Activated T-cell treated with anti-CD3 and anti-CD28 coated beads, Interleukin-2, amount 50 U/mL, for 48 hours (primary cell): ENCODE measurements around the gene DNAJC5.
"Not testable (repeated sequence)": the region's sequence is repeated elsewhere in the genome, so short reads cannot be mapped to it uniquely, and the experiment has no call there.

Experiments
- DNase-seq, 2 experiments: peaks; one replicate each; pipeline ENCODE4 v3.0.0-alpha.2; 2020

The DNAJC5 gene

DNA sequence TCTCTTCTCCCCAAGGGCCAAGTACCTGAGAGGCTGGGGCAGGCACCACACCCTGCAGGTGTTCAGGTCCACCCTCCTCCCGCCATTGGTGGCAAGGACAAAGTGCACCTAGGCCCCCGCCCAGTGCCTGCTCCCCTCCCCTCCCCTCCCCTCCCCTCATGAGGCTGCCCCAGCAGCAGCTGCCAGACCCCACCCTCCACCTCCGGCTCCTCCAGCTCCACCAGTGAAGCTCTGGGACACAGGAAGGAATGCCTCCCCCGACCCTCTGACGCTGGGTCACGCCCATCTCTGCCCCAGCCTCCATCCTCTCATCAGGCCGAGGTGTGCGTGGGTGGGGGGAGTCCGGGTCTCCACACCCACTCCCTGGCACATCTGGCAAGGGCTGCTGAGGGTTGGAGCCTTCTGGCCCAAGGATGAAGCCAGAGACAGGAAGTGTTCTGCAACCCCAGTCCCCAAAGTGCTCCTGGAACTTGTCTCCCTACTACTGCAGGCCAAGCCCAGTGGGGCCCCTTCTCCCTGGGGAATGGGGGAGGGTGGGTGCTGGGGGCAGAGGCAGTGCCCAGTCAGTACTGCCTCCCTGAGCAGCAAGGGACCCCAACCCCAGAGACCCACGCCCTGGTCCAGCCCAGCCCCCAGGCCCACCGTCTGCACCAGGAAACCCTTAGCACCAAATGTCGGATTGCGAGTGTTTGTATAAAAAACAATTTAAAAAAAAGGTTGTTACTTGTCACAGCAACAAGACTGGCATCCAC is 62.9 kb downstream of the DNAJC5 start:
- DNase-seq, result peak; percentile 43 to 48

DNA sequence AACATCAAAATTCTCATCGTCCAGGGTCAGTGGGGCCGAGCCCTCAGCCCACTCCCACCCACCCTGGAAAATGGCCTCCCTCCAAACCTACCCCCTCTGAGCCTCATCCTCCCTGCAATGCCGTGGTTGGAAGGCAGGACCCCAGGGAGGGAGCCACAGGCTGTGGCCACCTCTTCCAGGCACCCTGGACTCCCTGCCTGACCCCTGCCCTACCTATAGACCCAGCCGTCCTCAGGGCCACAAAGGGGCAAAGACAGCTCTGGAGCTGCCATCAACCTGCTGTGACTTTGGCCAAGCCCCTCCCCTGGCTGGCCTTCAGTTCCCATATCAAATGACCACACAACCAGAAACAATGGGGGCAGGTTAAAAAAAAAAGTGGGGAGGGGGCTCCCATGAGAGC is 63.5 kb downstream of the DNAJC5 start:
- no peak for DNase-seq

- no peak for DNase-seq
Measured at GRCh38 chr20:63958964-63959698, 64.2 kb downstream of the DNAJC5 start.

DNA sequence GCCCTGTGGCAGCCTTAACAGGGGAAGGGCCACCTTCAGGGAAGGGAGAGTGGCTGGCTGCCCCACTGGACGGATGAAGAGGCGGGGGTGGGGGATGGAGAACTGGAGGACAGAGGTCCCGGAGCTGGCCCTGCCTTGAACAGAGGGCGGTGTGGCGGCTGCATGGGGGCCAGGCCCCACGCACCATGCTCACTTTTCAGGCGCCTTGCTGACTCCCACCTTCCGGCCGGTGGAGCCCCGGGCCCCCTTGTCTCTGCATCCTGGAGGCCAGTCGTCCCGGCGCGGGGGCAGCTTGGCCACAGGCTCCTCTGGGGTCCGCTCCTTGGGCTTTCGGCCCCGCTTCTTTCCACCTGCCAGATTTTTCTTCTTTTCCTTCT is 64.8 kb downstream of the DNAJC5 start:
- DNase-seq, result no peak

- not testable (repeated sequence) for DNase-seq
Measured at GRCh38 chr20:63960654-63961621, 66.0 kb downstream of the DNAJC5 start.

DNA sequence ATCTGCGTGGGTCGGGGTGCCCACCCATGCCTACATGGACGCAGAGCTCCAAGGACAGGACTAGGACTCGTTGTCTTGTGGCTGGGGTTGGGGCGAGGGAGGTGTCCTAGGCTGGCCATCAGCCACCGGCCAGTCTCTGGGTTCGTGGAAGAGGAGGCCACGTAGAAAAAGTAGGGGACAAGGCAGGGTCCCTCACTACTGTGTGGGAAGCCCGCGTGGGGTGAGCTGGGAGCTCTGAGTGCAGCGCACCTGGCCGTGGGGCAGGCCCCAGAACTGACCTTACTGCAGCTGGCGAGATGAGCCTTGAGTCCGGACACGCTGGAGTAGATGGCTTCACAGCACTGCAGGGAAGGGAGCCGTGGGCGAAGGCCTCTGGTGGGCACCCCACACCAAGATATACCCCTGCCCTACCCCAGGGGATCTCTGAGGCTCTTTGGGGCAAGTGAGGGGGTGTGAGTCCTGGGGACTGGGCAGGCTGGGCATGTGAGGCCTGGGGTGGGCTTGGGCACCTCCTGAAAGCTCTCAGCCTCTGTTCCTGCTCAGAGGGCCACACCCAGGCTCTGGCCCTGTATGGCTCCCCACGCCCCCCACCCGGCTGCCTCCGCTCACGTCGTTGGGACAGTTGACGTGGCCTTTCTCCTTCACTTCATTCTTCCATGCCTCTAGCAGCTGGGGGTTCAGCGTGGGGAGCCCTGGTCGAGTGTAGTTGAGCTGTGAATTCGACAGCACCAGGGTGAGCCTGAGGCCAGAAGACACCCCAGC is 66.9 kb downstream of the DNAJC5 start:
- no peak for DNase-seq

DNA sequence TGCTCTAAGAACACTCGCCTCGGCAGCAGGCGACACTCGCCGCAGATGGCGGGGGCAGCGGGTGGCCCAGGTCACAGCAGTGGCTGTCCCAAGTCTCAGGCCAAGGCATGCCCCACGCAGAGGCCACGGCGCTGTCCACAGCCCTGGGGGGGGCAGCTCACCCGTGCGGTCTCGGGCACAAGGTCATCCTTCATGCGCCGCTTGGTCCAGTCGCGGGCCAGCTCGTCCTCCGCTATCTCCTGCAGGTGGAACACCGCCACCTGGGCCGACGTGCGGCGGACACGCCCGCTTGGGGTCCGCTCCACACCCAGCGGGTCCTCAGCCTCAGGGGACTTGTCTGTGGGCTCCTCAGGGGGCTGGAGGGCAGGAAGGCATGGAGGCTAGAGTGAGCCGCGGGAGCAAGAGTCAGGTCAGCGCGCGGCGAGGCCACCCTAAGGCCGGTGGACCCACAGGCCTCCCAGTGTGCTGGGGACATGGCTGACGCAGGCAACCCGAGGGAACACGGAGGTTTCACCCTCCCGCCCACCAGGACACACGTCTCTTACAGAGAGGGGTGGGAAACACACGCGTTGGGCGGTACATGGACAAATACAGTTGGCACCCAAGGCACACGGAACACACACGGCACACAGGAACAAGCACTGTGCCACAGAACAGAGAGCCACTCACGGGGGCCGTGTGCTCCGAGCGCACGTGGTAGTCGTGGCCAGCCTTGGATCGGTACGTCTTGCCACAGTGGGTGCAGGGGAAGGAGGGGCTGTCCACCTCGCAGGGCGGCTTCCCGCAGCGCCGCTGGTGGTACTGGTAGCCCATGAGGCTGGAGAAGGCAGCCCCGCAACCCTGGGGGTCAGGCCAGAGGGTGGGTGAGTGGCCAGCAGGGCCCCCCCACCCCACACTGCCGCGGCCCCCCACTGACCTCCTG is 67.8 kb downstream of the DNAJC5 start:
- DNase-seq, result no peak

- no peak for DNase-seq
Measured at GRCh38 chr20:63963348-63963741, 68.4 kb downstream of the DNAJC5 start.

GRCh38 chr20:63963784-63964301 is 68.9 kb downstream of the DNAJC5 start:
- no peak for DNase-seq

DNA sequence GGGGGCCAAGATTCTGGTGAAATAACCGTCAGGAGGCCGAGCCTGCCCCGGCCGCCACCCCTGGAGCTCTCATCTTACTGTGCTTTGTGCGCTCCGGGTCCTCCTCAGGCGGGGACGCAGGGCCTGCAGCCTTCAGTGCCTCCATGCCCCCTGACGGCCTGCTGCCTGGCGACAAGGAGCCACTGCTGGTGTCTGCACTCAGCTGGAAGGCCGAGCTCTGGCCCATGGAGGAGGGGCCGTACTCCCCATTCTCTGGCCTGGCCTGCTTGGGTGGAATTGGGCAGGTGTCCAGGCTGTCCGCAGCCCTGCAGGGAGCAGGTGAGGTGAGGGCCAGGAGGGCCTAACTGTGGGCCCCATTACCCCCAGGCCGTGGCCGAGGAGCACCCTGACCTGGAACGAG is 69.5 kb downstream of the DNAJC5 start:
- no peak for DNase-seq

DNA sequence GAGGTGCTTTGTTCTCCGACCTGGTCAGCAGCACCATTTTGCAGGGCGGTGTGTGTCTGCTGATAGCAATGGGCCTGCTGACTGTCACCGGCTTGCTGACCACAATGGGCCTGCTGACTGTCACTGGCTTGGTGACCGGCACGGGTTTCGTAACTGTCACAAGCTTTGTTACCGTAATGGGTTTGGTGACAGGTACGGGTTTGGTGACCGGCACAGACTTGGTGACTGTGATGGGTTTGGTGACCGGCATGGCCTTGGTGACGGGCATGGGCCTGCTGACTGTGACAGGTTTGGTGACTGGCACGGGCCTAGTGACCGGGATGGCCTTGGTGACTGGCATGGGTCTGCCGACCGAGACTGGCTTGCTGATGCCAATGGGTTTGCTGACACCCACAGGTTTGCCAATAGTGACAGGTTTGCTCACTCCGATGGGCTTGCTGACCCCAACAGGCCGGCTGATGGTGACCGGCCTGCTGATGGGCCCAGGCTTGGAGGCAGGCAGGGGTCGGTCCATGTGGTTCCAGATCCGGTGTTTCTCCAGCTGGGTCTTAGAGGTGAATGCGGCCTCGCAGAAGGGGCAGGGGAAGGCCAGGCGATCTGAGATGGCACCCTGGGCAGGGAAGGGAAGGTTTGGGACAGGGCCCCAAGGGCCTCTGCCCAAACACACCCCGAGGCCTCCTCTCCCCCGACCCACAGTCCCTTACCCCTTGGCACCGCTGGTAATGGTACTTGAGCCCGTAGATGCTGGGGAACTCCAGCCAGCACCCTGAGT is 71.4 kb downstream of the DNAJC5 start:
- no peak for DNase-seq

DNA sequence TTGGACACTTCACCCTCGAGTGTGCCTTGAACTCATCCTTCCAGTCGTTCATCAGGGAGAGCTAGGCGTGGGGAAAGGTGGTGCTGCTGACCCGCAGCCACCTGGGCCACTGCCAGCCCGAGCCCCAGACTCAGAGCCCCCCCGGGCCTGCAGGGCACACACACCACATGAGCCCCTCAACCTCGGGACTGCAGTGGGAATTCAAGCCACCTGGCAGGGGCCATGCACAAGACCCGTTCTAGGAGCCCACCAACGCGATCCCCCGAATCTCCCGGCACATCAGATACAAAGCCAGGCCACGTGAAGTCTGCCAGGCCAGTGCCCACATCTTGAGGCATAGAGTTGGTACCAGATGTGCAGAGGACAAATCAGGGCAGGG is 72.0 kb downstream of the DNAJC5 start:
- DNase-seq, result no peak

- DNase-seq, result peak in 1 of 2 experiments; percentile 18
Measured at GRCh38 chr20:63967330-63968135, 72.6 kb downstream of the DNAJC5 start.

DNA sequence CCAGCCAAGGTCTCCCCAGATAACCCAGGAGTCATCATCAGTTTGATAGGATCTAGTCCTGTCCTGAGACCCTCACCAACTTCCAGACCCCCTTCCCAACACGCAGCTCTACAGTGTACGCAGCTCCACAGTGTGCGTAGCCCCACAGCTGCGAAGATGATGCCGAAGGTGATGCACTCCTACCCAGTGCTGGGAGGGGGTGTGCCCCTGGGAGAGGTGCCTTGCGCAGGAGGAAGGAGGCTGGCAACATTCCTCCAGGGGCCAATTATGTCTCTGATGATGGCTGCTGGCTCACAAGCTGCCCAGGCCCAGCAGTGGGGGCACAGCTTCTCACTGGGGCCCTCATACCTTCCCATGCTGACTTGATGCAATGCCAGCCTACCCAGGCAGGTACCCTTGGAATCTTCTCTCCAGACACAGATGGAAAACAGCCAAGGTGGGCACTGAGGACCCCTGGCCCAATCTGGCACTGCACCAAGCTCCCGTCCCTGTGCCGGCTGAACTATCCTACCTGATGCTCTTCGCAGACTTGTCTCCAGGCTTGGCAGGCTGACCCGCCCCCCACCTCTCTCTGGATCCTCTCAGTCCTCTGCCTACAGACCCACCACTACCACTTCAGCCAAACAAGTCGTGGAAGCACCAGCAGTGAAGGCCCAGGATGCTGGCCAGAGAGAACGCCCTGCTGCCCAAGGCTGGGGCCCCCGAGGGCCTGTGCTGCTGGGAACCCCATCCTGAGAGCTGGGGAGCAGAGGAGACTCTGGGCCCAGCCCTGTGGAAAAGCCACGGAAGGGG is 73.4 kb downstream of the DNAJC5 start:
- DNase-seq, result peak in 1 of 2 experiments; percentile 20

DNA sequence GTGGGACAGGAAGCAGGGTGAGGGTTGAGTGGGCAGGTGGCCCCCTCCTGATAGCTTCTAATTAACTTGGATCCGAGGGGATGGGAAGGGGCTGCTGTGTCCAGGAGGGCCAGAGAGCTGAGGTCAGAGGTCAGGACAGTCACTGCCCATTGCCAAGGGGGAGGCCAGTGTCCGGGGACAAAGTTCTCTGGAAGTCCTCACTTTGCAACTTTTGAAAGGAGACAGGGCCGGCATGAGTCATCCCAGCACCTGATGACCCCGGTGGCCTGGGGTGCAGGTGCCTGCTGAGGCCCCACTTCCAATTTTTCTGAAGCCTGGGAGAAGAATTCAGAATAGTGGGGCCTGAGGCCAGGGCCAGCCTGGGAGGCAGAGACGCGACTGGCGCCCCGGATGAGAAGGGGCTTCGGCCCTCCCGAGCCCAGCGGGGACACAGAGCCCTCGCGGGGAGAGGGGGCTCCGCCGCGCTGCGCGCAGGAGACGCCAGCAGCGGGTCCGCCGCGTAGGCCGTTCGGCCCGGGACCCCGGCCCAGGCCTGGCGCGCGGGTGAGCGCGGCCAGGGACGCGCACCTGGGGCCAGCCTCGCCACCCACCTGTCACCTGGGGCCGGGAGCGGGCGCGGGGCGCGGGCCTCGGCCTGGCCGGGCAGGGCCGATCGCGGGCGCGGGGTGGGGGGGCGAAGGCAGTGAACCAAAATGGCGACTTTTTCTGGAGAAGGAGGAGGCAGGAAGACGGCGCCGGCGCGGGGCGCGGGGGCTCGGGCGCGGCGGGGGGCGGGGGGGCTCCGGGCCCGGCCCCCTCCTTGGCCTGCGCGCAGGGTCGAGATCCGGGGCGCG is 74.2 kb downstream of the DNAJC5 start:
- peak; percentile 52 to 59 for DNase-seq

GRCh38 chr20:63969838-63970713 is 75.2 kb downstream of the DNAJC5 start, which contains the start of gene ZNF512B:
Gene ZNF512B, minus strand, starts transcription at chr20:63969930. Its CDS starts 1,980 bp downstream, at chr20:63967950.
- peak; percentile 70 to 71 for DNase-seq
